ENCODE measurements around the gene FITM2.

- TF ChIP-seq, protein P1, sequence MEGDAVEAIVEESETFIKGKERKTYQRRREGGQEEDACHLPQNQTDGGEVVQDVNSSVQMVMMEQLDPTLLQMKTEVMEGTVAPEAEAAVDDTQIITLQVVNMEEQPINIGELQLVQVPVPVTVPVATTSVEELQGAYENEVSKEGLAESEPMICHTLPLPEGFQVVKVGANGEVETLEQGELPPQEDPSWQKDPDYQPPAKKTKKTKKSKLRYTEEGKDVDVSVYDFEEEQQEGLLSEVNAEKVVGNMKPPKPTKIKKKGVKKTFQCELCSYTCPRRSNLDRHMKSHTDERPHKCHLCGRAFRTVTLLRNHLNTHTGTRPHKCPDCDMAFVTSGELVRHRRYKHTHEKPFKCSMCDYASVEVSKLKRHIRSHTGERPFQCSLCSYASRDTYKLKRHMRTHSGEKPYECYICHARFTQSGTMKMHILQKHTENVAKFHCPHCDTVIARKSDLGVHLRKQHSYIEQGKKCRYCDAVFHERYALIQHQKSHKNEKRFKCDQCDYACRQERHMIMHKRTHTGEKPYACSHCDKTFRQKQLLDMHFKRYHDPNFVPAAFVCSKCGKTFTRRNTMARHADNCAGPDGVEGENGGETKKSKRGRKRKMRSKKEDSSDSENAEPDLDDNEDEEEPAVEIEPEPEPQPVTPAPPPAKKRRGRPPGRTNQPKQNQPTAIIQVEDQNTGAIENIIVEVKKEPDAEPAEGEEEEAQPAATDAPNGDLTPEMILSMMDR (IDR thresholded peaks at IDR 0.05; ENCODE audit: extremely low read depth in 1 of 2, insufficient read depth in 1 of 2, low read depth in 1 of 2, low read length in 2 of 2) = no peak
- TF ChIP-seq EZH2 (IDR thresholded peaks at IDR 0.05; ENCODE audit: borderline replicate concordance, low read depth, low read length, severe bottlenecking) = no peak
- no peak for TF ChIP-seq POLR2AphosphoS5 (IDR thresholded peaks at IDR 0.05; ENCODE audit: insufficient read depth, low read depth, low read length)
- no peak for TF ChIP-seq POLR2A (IDR thresholded peaks at IDR 0.05; ENCODE audit: low read depth, low read length)
Measured at GRCh38 chr20:44342248-44342647, 31.2 kb upstream of the FITM2 start.
